ENCODE data around the gene PDCD1. TPM values are rescaled to one million over a fixed set of nuclear protein-coding genes. Genes with fewer than 3 reads are reported as not detected.

Gene PDCD1
- total RNA-seq, 1 experiment from 2014 or later = 1.0 TPM

DNA sequence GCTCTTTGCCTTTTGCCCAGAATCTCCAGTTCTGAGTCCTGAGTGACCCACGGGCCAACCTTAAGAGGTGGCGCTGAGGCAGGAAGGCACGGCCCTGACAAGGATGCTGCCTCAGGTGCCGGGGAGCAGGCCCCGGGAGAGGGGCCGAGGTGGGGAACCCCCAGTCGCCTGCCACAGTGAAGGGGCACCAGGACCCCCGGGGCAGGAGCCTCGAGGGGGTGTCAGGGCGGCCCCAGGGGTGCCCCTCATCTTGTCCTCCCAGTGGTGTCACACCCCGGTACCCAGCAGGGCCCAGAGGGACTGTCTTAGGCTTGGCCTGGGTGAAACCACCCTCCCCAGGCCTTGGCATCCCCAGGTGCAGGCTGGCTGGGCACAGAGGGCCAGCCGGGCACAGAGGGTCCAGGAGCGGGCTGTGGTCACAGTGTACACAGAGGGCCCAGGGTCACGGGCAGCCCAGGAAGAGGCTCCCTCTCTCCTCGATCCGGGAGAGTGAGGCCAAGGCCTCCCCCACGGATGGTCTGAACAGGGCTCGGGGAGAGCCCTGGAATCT, 1.0 kb downstream of the PDCD1 start:
- H3K36me3 ChIP-seq (replicated peaks; ENCODE audit: control insufficient read depth, insufficient read depth, low read length) = no peaks in the 10 kb centered on the region
- DNase-seq = peak; percentile 61
- H3K27me3 ChIP-seq (ENCODE audit: control insufficient read depth, insufficient read depth, low read length) = no peaks in the 10 kb centered on the region
- no peak overlapping the region for H3K4me3 ChIP-seq (ENCODE audit: insufficient read depth, low read depth, low read length)

DNA sequence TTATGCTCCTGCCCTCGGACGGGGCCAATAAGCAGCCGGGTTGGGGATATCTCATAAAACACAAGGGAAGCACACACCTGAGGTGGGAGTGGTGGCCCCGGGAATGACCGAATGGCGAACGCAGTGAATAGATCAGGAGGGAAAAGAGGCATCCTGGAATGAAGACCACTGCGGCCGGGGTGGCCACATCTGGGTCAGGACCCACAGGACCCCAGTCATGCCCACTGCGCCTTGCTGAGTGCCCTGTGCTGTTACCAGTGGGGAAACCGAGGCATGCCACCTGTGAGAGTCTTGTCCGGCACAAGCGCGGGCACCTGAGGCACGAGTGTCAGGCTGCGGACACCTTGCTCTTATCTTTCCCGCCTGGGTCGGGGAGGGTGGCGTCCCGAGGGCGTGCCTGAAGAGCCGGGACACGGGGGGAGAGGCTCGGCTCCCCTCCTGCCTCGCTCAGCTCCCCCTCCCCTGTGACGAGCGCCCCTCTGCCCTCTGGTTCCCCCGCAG, 1.6 kb downstream of the PDCD1 start:
- H3K27me3 ChIP-seq (ENCODE audit: control insufficient read depth, insufficient read depth, low read length) = no peaks in the 10 kb centered on the region
- H3K4me3 ChIP-seq (ENCODE audit: insufficient read depth, low read depth, low read length) = no peak overlapping the region
- H3K36me3 ChIP-seq (replicated peaks; ENCODE audit: control insufficient read depth, insufficient read depth, low read length) = no peaks in the 10 kb centered on the region
- DNase-seq = peak; percentile 65

DNA sequence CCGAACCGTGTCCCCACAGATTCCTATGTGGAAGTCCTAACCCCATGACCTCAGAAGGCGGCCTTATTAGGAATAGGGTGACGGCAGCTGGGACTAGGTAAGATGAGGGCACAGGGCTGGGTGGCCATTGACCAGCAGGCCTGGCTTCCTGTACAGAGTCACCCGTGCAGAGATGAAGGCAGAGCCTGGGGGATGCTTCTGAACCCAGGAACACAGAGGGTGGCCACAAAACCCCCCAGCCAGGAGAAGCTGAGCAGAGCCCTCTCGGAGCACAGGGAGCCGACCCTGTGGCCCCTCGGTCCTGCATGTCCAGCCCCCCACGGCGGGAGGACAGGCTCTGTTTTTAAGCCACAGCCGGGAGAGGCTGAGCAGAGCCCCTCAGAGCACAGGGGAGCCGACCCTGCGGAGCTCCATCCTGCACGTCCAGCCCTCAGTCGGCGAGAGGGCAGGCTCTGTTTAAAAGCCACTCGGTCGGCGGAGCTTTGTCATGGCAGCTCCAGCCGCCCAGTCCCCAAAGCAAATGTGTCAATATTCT, 2.7 kb downstream of the PDCD1 start:
- peak; percentile 59 for DNase-seq
- H3K36me3 ChIP-seq (replicated peaks; ENCODE audit: control insufficient read depth, insufficient read depth, low read length) = no peaks in the 10 kb centered on the region
- H3K27me3 ChIP-seq (ENCODE audit: control insufficient read depth, insufficient read depth, low read length) = no peaks in the 10 kb centered on the region
- H3K4me3 ChIP-seq (ENCODE audit: insufficient read depth, low read depth, low read length) = no peak overlapping the region

DNA sequence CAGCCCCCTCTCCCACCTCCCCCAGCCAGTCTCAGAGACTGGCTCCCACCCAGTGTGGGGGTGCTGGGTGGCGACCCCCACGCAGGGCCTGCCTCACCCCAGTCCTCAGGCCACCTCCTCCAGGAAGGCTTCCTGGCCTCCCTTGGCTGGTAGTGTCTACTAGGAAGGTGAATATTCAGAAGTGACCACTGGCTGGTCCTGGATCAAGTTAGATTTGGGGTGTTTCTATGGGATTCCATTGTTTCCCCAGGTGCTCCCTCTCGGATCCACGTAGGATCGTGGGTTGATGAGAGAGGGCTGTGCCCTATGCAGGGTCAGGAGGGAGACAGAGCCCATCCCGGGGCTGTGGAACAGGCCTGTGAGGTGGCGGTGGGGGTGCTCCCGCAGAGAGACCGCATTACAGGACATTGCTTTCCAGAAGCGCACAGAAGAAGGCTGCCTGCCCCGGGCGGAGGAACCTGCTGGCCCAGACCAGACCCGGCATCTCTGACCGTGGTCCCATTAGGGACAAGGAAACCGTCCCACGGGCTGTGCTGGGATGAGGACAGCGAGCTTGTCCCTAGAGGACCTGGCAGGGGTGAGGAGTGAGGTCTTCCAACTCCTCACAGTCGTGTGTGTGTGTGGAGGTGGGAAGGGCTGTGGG, 3.3 kb downstream of the PDCD1 start:
- peak; percentile 60 for DNase-seq
- H3K36me3 ChIP-seq (replicated peaks; ENCODE audit: control insufficient read depth, insufficient read depth, low read length) = no peaks in the 10 kb centered on the region
- H3K4me3 ChIP-seq (ENCODE audit: insufficient read depth, low read depth, low read length) = no peak overlapping the region
- H3K27me3 ChIP-seq (ENCODE audit: control insufficient read depth, insufficient read depth, low read length) = no peaks in the 10 kb centered on the region

DNA sequence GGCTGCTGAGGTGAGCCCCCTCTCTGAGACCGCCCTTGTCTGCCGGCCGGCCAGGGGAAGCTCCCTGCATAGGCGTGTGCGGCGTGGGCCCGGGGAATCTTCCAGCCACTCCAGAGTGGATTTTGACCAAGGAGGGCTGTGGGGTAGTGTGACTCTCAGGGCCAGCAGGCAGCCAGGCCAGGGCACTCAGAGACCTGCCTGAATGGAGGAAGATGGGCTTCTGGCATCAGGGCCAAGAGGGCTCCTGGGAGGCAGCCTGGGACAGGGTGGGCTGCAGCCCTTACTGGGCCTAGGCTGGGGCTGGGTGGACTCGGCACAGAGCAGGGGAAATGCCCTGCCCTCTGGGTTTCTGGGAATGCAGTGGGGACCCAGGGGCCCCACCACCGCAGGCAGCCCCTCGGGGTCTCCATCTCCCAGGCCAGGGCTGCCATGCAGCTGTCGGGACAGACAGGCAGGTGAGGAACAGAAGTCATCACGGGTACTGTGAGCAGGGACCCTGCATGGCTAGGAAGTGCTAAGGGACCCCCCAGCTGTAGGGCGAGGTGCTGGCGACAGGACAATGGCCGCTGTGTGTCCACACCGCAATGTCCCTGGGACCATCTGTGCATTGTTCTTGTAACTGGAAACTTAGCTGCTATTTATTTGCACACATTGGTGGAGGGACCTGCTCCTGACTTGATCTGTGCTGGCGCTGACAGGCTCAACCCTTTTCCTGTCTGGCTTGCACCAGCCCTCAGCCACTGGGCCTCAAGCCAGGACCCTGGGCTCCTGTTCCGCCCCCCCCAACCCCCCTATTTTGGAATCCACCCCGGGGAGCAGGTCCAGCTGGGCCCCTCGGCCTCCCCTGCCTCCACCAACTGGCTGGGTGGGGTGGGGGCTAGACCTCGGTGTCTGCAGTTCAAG, 4.1 kb downstream of the PDCD1 start:
- DNase-seq = peak; percentile 65
- no peaks in the 10 kb centered on the region for H3K27me3 ChIP-seq (ENCODE audit: control insufficient read depth, insufficient read depth, low read length)
- no peak overlapping the region for H3K4me3 ChIP-seq (ENCODE audit: insufficient read depth, low read depth, low read length)
- H3K36me3 ChIP-seq (replicated peaks; ENCODE audit: control insufficient read depth, insufficient read depth, low read length) = no peaks in the 10 kb centered on the region

DNA sequence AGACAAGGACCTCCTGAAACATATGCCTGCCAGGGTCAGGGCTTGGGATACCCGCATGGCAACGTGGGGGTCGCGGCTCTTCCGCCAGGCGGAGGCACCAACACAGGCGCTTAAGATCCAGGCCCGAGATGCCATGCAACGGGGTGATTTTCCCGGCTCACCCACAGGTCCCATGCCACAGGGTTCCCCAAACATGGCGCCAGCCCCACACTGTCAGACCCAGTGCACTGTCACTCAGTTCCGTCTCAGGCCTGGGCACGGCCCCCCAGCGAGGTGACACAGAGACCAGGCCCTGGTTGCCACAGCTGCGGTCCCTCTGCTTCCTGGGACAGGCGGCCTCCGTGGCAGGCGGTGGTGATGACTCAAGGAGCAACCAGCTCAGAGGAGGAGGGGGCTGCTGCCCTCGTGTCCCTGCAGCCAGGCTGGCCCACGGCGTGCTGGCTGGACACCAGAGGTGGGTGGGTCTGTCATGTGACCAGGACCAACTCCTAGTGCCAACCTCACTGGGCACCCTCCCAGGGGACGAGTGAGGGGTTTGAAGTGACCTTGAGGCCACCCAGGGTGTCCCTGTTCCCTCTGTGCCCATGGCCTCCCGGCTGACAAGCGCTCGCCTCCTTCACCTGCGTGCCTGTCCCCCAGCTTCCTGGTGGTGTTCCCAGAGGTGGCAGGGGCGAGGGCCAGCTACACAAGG, 4.9 kb downstream of the PDCD1 start:
- Histone ChIP-seq H3K36me3 (replicated peaks; ENCODE audit: control insufficient read depth, insufficient read depth, low read length) (no peaks in the 10 kb centered on the region), H3K4me3 (ENCODE audit: insufficient read depth, low read depth, low read length) (no peak overlapping the region), H3K27me3 (ENCODE audit: control insufficient read depth, insufficient read depth, low read length) (no peaks in the 10 kb centered on the region)
- peak; percentile 58 for DNase-seq

DNA sequence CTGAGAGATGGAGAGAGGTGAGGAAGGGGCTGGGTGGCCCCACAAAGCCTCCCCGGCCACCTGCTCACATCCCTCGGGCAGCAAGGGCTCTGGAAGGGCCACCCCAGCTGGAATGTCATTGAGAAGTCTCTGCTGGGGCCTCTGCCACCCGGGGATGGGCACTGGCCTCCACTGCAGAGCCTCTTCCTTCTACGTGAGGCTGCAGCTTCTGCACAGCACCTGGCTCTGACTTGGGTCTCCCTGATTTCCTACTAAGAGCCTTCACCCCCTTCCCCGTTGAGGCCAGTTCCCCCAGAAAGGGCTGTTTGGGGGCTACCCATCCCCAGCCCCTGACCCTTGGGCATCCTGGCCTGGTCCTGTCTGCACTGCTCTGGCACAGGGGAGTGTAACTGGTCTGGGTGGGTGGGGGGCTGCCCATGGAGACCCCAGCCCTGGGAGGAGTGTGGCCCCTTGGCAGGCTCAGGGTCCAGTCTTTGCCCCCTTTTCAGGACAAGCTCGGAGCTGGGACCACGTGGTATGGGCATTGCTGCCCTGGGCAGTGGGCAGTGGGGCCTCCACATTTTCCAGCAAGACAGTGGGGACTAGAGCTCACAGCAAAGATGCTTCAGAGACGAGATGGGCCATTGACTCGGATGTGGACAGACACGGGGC, 5.6 kb downstream of the PDCD1 start:
- peak; percentile 56 for DNase-seq
- no peak overlapping the region for H3K4me3 ChIP-seq (ENCODE audit: insufficient read depth, low read depth, low read length)
- H3K27me3 ChIP-seq (ENCODE audit: control insufficient read depth, insufficient read depth, low read length) = no peaks in the 10 kb centered on the region
- H3K36me3 ChIP-seq (replicated peaks; ENCODE audit: control insufficient read depth, insufficient read depth, low read length) = no peaks in the 10 kb centered on the region

DNA sequence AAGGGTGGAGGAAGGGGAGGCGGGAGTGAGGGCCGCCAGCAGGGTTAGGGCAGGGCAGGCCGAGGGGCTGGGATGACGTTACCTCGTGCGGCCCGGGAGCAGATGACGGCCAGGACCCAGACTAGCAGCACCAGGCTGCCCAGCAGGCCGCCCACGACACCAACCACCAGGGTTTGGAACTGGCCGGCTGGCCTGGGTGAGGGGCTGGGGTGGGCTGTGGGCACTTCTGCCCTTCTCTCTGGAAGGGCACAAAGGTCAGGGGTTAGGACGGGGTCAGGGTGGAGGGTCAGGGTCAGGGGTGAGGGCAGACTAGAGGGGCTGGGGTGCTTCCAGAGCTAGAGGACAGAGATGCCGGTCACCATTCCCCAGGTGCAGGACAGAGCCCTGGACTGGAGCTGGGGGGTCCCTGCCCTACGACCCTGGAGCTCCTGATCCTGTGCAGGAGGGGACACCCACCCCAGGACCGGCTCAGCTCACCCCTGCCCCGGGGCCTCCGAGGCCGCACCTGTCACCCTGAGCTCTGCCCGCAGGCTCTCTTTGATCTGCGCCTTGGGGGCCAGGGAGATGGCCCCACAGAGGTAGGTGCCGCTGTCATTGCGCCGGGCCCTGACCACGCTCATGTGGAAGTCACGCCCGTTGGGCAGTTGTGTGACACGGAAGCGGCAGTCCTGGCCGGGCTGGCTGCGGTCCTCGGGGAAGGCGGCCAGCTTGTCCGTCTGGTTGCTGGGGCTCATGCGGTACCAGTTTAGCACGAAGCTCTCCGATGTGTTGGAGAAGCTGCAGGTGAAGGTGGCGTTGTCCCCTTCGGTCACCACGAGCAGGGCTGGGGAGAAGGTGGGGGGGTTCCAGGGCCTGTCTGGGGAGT, 6.3 kb downstream of the PDCD1 start:
- peak; percentile 60 for DNase-seq
- Histone ChIP-seq H3K36me3 (replicated peaks; ENCODE audit: control insufficient read depth, insufficient read depth, low read length) (no peaks in the 10 kb centered on the region), H3K27me3 (ENCODE audit: control insufficient read depth, insufficient read depth, low read length) (no peaks in the 10 kb centered on the region), H3K4me3 (ENCODE audit: insufficient read depth, low read depth, low read length) (no peak overlapping the region)

DNA sequence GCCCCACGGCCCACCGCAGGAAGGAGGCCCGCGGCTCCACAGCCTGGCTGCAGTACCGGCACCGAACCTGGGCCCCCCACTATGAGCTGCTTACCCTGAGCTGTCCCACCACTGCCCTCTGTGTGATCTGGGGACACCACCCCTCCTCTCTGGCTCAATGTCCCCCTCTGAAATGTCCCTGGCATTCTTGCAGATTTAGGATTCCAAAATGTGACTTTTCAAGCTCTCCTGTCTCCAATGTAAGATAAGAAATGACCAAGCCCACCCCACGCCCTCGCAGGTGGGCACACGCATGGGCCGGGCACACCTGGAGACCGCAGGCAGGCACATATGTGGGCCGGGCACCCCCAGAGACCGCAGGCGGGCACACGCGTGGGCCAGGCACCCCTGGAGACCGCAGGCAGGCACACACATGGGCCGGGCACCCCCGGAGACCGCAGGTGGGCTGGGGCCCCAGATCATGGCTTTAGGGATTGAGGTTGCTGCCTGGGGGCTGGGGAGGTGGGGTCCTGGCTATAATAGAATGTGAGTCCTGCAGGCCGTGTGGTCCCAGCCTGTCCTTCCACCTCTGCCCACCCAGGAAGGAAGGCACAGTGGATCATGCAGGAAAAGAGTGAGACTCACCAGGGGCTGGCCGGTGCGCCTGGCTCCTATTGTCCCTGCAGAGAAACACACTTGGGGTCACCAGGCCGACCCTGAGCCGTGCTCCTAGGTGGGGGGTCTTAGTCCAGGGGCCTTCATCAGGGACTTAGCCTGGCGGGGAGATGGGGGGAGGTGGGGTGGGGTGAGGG, 7.2 kb downstream of the PDCD1 start:
- DNase-seq = peak; percentile 61

DNA sequence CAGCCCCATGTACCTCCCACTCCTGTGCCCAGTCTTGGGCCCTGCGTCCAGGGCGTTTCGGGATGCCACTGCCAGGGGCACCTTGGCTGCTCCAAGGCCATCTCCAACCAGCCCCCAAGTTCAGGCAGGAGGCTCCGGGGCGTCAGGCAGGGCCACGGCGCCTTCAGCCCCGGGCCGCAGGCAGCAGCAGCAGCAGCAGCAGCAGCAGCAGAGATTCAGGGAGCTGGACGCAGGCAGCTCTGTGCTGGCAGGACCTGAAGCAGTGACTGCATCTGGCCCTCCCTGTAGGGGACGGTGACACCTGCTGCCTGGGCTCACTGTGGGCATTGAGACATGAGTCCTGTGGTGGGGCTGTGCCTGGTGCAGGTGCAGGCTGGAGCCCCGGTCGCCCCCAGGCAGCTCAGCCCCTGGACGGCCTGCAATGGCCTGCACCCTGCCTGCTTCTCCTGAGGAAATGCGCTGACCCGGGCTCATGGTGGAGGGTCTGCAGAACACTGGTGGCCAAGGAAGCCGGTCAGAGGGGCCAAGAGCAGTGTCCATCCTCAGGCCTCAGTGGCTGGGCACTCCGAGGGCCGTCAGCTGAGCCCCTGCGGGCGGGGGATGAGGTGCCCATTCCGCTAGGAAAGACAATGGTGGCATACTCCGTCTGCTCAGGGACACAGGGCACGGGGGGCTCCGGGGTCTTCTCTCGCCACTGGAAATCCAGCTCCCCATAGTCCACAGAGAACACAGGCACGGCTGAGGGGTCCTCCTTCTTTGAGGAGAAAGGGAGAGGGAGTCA, 8.0 kb downstream of the PDCD1 start:
- DNase-seq = peak; percentile 61
- H3K4me3 ChIP-seq (ENCODE audit: insufficient read depth, low read depth, low read length) = no peak overlapping the region
- no peaks in the 10 kb centered on the region for H3K27me3 ChIP-seq (ENCODE audit: control insufficient read depth, insufficient read depth, low read length)
- no peaks in the 10 kb centered on the region for H3K36me3 ChIP-seq (replicated peaks; ENCODE audit: control insufficient read depth, insufficient read depth, low read length)

More for the DNA sequence above, 7.2 kb downstream of the PDCD1 start:
- H3K27me3 ChIP-seq (ENCODE audit: control insufficient read depth, insufficient read depth, low read length) = no peaks in the 10 kb centered on the region
- H3K4me3 ChIP-seq (ENCODE audit: insufficient read depth, low read depth, low read length) = no peak overlapping the region
- no peaks in the 10 kb centered on the region for H3K36me3 ChIP-seq (replicated peaks; ENCODE audit: control insufficient read depth, insufficient read depth, low read length)

DNA sequence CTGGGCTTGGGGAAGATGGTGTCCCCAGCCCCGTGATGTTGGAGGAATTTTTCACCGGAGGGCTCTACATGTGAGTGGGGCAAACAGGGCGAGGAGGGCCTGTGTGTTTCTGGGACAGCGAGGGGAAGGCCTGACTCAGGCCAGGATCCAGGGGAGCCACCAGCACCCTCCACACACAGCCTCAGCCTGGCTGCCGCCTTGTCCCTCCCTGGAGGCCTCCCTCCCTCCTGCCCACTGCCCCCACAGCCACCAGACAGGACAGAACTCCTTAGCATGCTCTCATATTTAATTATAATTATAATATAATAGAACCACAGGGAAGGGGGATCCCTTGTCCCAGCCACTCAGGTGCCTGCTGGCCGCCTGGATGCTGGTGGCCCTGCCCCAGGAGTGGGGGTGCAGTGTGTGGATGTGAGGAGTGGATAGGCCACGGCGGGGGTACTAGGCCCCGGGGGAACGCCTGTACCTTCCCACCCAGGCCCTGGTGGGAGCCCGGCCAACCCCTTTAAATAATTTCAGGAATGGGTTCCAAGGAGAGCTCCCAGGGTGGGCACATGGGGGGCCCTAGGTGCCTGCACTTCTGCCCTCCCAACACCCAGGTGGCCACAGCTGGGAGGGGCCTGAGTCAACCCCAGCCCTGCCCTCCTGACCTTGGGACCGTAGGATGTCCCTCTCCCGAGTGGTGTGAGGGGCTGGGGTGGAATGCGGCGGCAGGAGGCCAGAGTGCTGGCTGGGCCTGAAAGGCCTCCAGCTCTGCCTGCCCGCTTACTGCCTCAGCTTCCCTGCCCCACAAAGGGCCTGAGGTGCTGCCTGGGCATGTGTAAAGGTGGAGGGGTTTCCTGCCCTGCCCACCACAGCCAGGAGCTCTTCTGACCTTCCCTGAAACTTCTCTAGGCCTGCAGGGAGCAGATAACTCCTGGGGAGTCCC, 8.8 kb downstream of the PDCD1 start:
- Histone ChIP-seq H3K4me3 (ENCODE audit: insufficient read depth, low read depth, low read length) (no peak overlapping the region), H3K27me3 (ENCODE audit: control insufficient read depth, insufficient read depth, low read length) (peaks cover 2% of the 10 kb centered on the region), H3K36me3 (replicated peaks; ENCODE audit: control insufficient read depth, insufficient read depth, low read length) (no peaks in the 10 kb centered on the region)
- DNase-seq = peak; percentile 76

Data from H7 (cell line).